Breast epithelium (tissue), 3 donors: ENCODE data around the gene NFKB1.

Source experiments
- POLR2A ChIP-seq: fragments of 450-650 bp; IDR thresholded peaks from one replicate; pipeline ENCODE4 v1.6.1; 2016; ENCODE audit warnings: antibody characterized with exemption, mild to moderate bottlenecking, moderate library complexity
- POLR2AphosphoS5 ChIP-seq, 3 donors: sonication (generic); formaldehyde crosslinking; IDR thresholded peaks; one replicate each; pipeline ENCODE4 v1.6.1; 2017; ENCODE audit warnings: antibody characterized with exemption in 3 of 3
- TF ChIP-seq, protein P1 (sequence below), 3 donors: fragments of 450-650 bp; IDR thresholded peaks; one replicate each; pipeline ENCODE4 v1.5.1; 2016 to 2017; ENCODE audit warnings: antibody characterized with exemption in 3 of 3, mild to moderate bottlenecking in 3 of 3, moderate library complexity in 3 of 3

DNA sequence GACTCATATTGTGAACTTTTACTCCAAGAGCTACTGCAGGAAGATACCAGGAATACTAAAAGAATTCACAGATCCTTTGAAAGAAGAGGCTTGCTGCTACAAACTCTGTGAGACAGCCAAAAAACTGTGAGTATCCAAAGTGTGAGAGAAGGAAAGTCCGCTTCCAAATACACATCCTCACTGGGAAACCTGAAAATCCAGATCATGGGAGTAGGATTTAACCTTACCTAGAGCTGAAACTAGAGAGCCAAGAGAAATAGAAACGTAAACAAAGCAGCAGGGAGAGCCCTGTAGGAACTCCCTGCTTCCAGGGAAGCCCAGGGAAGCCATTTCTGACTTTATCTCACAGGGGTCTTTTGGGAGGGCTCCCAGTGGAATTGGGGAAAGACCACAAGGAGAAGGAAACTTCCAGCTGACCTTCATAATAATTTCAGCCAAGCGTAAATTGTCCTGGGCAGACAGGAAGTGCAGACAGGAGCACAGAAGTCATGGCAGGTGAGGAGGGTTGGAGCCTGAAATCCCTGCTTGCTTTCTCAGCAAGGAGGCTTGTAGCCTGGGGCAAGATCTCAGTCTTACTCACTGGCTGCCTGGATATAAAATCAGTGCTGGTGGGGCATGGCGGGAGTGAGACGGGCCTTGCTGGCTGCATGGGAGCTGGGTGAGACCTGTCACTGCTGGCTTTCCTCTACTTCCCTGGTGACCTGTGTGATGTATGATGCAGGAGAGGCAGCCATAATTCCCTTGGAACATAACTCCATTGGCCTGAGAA, 26.2 kb upstream of the NFKB1 start:
- TF ChIP-seq, protein P1, sequence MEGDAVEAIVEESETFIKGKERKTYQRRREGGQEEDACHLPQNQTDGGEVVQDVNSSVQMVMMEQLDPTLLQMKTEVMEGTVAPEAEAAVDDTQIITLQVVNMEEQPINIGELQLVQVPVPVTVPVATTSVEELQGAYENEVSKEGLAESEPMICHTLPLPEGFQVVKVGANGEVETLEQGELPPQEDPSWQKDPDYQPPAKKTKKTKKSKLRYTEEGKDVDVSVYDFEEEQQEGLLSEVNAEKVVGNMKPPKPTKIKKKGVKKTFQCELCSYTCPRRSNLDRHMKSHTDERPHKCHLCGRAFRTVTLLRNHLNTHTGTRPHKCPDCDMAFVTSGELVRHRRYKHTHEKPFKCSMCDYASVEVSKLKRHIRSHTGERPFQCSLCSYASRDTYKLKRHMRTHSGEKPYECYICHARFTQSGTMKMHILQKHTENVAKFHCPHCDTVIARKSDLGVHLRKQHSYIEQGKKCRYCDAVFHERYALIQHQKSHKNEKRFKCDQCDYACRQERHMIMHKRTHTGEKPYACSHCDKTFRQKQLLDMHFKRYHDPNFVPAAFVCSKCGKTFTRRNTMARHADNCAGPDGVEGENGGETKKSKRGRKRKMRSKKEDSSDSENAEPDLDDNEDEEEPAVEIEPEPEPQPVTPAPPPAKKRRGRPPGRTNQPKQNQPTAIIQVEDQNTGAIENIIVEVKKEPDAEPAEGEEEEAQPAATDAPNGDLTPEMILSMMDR (IDR thresholded peaks at IDR 0.05) = no peak
- TF ChIP-seq POLR2AphosphoS5 (IDR thresholded peaks at IDR 0.05) (no peak), POLR2A (no peak)
